GM08714 (cell line): ENCODE measurements around the gene OR10H2.
"Not testable (repeated sequence)": the region's sequence is repeated elsewhere in the genome, so short reads cannot be mapped to it uniquely, and the experiment has no call there.

Experiments
- H3K4me3 ChIP-seq: fragments of 200-500 bp; sonication (Bioruptor generic); 2 replicates; pipeline ENCODE4 v1.5.1; 2014; ENCODE audit warnings: mild to moderate bottlenecking, low read length, inconsistent platforms
- ZNF274 ChIP-seq: IDR thresholded peaks from 2 replicates; pipeline ENCODE4 v1.6.1; 2012; ENCODE audit warnings: mild to moderate bottlenecking, low read depth, low read length

The OR10H2 gene, protein sequence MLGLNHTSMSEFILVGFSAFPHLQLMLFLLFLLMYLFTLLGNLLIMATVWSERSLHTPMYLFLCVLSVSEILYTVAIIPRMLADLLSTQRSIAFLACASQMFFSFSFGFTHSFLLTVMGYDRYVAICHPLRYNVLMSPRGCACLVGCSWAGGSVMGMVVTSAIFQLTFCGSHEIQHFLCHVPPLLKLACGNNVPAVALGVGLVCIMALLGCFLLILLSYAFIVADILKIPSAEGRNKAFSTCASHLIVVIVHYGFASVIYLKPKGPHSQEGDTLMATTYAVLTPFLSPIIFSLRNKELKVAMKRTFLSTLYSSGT

DNA sequence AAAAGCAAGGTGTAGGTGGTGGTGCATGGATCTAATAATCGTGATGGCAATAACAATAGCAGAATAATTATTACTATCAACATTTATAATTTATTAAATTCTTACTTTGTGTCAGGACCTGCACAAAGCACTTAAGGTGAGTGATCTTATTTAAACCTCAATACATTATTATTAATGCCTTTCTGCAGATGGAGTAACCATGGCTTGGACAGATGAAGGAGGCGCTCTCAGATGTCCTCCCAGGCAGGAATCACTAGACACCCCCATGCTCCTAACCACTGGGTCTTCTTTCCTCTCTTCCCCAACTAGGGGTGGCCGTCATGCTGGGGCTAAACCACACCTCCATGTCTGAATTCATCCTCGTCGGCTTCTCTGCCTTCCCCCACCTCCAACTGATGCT is at the start of gene OR10H2:
Gene OR10H2, plus strand, starts transcription at position 301 of the 400 bp plus-strand sequence. Its CDS starts 20 bp downstream, at position 321.
- no peak for TF ChIP-seq ZNF274
- no peak within 1 kb of the TSS for H3K4me3 ChIP-seq

DNA sequence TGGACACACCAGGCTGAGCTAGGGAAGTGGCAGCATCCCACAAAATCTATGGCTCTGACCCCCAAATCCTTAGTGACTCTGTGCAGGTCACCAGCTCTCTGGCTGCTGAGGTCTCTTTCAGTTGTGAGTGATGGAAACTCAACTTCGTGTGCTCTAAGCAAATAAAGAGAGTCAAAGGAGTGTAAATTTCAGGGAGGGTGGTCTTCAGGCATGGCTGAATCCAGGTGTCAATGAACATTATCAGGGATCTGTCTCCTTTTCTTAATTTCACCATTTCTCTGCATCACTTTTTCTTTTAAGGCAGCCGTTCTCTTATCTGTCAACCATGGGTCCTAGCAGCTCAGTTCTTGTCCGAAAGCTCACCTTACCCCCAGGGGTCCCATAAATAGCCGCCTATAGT is 48.7 kb upstream of the OR10H2 start:
- TF ChIP-seq ZNF274: no peak
- H3K4me3 ChIP-seq: no peak overlapping the region

DNA sequence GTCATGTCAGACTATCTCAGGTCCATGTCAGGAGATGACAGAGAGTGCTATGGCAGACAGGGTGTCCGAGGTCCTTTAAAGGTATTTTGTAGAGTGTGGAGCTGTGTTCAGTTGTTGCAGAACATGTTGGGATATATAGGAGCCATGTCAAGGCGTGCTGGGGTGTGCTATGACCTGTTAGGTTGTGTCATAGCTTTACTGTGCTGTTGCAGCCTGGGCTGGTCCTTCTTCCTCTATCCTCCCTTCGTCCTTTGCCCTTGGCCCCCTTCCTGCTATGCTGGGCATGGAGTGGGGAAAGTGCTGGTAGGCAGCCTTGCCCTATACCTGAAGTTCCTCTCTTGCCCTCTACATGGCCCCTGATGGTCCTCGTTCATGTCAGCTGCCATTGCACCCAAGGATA is 48.0 kb upstream of the OR10H2 start:
- H3K4me3 ChIP-seq: not testable (repeated sequence)

DNA sequence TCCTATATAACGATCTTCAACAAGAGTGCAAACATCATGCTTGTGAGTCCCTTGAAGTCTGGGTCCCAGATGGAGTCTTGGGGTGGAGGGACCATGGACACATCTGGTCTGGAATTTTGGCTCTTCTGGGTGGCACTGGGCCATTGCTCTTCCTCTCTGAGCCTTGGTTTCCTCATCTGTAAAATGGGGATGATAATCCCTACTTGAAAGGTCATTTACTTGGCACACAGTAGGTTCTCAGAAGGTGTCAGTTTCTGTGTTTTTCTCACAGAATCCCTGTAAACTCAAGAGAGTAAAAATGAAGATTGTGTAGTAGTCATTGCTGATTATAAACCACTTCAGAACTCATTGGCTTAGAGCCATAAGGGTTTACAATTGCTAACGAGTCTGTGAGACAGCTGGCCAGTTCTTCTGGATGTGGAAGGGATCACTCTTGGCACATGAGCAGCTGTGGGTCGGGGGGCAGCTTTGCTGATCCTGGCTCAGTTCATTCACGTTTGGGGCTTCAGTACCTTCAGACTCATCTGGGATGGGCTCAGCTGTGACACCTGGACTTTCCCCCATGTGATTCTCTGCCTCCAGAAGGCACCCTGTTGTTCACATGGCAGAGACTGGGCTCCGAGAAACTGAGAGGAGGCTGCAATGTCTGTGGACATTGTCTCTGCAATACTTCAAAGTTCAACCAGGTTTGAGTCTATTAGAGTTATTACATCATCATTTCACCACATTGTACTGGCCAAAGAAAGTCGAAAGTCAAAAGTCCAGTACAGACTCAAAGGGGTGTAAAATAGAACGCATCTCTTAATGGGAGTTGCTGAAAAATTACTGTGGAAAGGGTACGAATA is 47.1 kb upstream of the OR10H2 start:
- H3K4me3 ChIP-seq: no peak overlapping the region
- TF ChIP-seq ZNF274: no peak

DNA sequence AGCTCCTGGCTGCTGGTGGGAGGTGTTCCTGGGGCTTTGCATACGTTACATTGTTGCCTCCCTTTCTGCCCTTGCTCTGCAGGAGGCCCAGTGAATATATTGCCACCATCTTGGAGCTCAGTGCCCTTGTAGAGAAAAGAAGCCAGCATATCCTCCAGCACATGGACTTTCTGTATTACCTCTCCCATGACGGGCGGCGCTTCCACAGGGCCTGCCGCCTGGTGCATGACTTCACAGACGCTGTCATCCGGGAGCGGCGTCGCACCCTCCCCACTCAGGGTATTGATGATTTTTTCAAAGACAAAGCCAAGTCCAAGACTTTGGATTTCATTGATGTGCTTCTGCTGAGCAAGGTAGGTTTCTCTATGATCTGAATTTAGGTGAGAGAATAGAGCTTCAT is 44.4 kb upstream of the OR10H2 start:
- TF ChIP-seq ZNF274: no peak
- H3K4me3 ChIP-seq: no peak overlapping the region

DNA sequence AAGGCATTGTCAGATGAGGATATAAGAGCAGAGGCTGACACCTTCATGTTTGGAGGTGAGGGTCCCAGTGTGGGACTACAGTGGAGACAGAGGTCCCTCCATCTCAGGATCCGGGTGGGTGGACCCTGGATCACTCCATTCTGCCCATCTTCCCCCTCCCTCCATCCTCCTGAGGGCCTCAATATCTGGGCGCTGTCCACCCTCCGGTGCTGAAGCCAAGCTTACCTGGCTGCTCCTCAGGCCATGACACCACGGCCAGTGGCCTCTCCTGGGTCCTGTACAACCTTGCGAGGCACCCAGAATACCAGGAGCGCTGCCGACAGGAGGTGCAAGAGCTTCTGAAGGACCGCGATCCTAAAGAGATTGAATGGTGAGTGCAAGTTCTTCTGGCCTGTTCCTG is 43.0 kb upstream of the OR10H2 start:
- no peak for TF ChIP-seq ZNF274
- H3K4me3 ChIP-seq: no peak overlapping the region

DNA sequence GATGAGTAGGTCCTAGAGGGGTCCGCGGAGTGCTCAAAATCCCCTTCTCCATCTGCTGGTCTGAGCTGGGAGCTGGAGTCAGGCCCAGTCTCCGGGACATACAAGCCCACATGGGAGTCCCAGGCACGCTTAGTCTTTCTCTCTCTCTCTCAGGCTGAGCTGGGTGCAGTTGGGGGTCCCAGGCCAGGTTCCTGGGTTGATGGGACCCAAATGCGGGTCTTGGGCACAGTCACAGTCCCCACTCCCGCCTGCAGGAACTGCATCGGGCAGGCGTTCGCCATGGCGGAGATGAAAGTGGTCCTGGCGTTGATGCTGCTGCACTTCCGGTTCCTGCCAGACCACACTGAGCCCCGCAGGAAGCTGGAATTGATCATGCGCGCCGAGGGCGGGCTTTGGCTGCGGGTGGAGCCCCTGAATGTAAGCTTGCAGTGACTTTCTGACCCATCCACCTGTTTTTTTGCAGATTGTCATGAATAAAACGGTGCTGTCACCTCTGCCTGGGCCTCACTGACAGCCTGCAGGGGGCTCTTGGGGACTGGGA is 31.1 kb upstream of the OR10H2 start:
- no peak for TF ChIP-seq ZNF274
- no peak overlapping the region for H3K4me3 ChIP-seq

DNA sequence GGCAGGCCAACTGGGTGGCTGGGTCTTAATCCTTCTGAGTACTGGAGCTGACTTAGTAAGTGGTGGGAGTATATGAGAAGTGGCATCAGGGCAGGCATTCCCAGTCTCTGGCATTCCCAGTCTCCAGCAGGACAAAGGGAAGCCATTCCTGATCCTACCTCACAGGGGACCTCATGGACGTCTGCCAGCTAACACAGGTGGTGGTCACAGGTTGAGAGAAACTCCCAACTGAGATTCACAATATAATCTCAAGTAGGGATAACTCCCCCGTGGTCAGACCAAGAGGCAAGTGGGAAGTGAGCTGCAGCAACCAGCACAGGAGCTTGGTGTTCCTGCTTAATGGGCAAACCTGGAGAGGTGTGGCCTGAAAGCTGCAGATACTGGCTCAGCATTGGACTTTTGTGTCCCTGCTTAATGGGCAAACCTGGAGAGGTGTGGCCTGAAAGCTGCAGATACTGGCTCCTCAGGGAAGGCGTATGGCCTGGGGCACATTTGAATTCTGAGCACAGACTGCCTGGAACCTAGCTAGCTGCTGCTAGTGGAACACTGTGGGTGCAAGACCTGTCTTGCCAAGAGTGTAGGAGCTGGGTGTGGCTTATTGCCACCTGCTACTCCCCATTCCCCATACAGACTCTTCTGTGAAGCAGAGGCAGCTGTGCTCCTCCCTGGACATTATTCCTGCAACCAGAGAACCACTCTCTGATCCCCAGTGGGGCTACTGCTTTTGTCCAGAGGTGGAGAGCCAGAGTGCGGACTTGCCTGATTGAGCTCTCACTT is 25.9 kb upstream of the OR10H2 start:
- H3K4me3 ChIP-seq: no peak overlapping the region
- TF ChIP-seq ZNF274: no peak

DNA sequence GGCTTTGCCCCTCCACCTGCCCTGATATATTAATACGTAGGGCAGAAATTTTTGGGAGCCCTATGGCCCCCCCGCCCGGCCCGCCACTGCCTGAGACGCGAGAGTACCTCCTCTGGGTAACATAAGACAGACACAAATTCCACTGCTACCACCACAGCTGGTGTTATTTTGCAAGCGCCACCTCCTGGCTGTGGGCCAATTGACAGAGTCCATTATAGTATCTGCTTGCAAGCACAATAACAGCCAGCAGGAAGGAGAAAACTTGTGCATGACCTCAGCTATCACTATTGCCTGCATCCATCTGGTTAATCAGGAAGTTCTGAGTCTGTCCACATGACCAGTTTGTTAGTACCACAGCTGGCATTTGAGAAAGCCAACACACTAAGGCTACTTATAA is 25.3 kb upstream of the OR10H2 start:
- no peak overlapping the region for H3K4me3 ChIP-seq
- TF ChIP-seq ZNF274: no peak

DNA sequence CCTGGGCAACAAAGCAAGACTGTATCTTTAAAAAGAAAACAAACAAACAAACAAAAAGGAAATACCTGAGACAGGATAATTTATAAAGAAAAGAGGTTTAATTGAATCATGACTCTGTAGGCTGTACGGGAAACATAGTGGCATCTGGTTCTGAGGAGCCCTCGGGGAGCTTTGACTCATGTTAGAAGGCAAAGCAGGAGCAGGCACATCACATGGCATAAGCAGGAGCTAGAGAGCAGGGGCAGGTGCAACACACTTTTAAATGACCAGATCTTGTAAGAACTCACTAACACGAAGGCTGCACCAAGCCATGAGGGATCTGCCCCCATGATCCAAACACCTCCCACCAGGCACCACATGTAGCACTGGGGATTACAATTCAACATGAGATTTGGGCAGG is 13.2 kb upstream of the OR10H2 start:
- no peak overlapping the region for H3K4me3 ChIP-seq
- no peak for TF ChIP-seq ZNF274

DNA sequence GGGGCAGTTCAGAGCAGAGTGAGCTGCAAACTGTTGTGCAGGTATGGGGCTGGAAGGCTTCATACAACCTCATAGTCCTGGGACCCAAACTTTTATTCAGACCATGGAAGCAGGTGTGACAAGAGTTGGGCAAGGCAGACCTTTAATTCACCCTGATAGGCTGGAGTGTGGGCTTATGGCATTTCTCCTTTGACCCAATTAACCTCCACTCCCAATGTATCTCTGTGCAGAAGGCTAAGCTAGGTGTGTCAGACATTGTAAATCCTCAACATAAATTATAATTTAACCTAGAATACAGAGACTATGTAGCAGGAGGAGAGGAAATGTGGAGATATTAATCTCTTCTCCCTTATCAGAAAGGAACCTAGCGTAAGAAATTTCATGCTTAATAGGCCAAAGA is 12.2 kb upstream of the OR10H2 start:
- no peak for TF ChIP-seq ZNF274
- no peak overlapping the region for H3K4me3 ChIP-seq

DNA sequence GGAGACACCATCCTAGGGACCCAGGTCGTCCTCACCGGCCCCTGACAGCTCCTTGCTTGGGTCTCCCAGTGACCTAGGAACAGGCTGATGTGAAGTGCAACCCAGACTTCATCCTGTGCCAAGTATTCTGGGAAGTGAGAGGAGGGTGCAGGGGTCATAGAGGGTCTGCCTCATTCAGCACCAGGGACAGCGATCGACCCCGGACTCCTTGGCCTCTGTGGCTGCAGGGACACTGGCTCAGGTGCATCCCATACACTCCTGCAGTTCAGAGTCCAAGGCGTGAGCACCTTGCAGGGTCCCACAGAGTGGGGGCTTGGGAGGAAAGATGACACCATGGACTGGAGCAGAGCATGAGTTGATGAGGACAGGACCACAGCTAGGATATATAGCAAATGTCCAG is 10.0 kb upstream of the OR10H2 start:
- TF ChIP-seq ZNF274: no peak
- H3K4me3 ChIP-seq: no peak overlapping the region

DNA sequence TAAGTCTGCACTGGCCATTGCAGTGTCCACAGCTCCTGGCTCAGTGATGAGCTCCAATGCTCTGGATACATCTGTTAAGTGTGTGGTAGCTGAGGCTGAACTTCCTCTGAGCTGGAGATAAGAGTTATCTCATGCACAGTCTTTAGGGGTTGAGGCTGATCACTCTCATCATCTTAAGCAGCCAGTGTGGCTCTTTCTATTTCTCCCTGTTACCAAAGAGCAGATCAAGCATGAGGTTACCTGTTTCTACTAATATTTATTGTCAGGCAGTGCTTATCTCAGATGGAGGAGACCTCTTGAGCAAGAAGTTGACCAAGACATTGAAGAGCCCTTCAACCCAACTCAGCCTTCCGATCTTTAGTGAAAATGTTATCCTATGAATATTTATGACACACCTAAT is 6.6 kb upstream of the OR10H2 start:
- TF ChIP-seq ZNF274: no peak
- H3K4me3 ChIP-seq: no peak overlapping the region

DNA sequence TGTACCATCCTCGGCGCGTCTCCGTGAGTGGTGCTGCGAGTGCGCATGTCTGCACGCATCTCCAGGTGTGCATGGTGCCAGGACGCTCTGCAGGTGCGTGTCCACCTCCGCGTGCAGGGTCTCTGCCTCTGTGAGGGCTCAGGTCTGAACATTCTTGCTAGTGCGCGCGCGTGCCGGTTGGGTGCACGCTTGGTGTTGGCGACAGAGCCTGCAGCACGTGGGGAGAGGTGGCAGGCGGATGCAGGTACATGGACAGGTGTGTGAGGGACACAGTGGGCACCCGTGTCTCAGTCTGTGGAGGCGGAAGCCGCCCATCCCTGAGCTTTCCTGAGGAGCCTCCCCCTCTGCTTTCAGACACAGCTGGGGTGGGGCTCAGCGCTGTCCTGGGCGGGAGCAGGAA is 4.9 kb upstream of the OR10H2 start:
- no peak overlapping the region for H3K4me3 ChIP-seq
- no peak for TF ChIP-seq ZNF274
